Keratinocyte (primary cell): Measurements from ENCODE around the gene KRT14. TPM values are rescaled to one million over a fixed set of nuclear protein-coding genes. Genes with fewer than 3 reads are reported as not detected.

Experiments
- DNase-seq: peaks from one replicate; pipeline ENCODE4 v3.0.0-alpha.2; 2011; ENCODE audit warnings: low read depth, missing footprints, low spot score
- FAIRE-seq: peaks from 2 replicates; lab custom pipeline; 2011; peaks lifted over from hg19 to GRCh38; lab: Jason Lieb, UNC
- H2AFZ ChIP-seq: 2 replicates; pipeline ENCODE4 v1.6.0; 2012; ENCODE audit warnings: low read length, control low read depth, inconsistent platforms; ENCODE audit not compliant: control insufficient read depth
- H3K27ac ChIP-seq: 2 replicates; pipeline ENCODE4 v1.5.1; 2011; ENCODE audit warnings: low read length; ENCODE audit not compliant: control insufficient read depth, insufficient read depth
- H3K27me3 ChIP-seq: 3 replicates; pipeline ENCODE4 v1.6.0; 2011; ENCODE audit warnings: low read length; ENCODE audit not compliant: control insufficient read depth, insufficient read depth; ENCODE audit errors: extremely low read depth
- H3K36me3 ChIP-seq, 2 experiments: 2 replicates in 1 of 2; 3 replicates in 1 of 2; pipeline ENCODE4 v1.5.1; 2011; ENCODE audit warnings: low read length in 2 of 2, mild to moderate bottlenecking in 1 of 2; ENCODE audit not compliant: control insufficient read depth in 2 of 2, insufficient read depth in 2 of 2; ENCODE audit errors: extremely low read depth in 1 of 2
- H3K4me1 ChIP-seq: 3 replicates; pipeline ENCODE4 v1.5.1; 2011; ENCODE audit warnings: low read length; ENCODE audit not compliant: control insufficient read depth, insufficient read depth; ENCODE audit errors: extremely low read depth
- H3K4me2 ChIP-seq: 3 replicates; pipeline ENCODE4 v1.6.0; 2011; ENCODE audit warnings: low read depth, low read length; ENCODE audit not compliant: control insufficient read depth, insufficient read depth; ENCODE audit errors: extremely low read depth
- H3K4me3 ChIP-seq, 3 experiments: fragments of 200-600 bp in 1 of 3; sonication (generic) in 1 of 3; 2 replicates in 2 of 3; 3 replicates in 1 of 3; pipeline ENCODE4 v1.5.1; 2011 to 2016; ENCODE audit warnings: low read length in 3 of 3, mild to moderate bottlenecking in 3 of 3, control low read depth in 2 of 3, inconsistent platforms in 1 of 3, low read depth in 1 of 3, mixed read lengths in 1 of 3, mixed run types in 1 of 3, moderate library complexity in 1 of 3; ENCODE audit not compliant: control insufficient read depth in 2 of 3, insufficient read depth in 2 of 3; ENCODE audit errors: extremely low read depth in 1 of 3
- H3K79me2 ChIP-seq: 2 replicates; pipeline ENCODE4 v1.6.0; 2012; ENCODE audit warnings: low read length; ENCODE audit not compliant: control insufficient read depth, insufficient read depth
- H3K9ac ChIP-seq: 3 replicates; pipeline ENCODE4 v1.6.0; 2011; ENCODE audit warnings: low read length; ENCODE audit not compliant: control insufficient read depth, insufficient read depth; ENCODE audit errors: extremely low read depth
- H3K9me1 ChIP-seq: 3 replicates; pipeline ENCODE4 v1.6.0; 2011; ENCODE audit warnings: low read length; ENCODE audit not compliant: control insufficient read depth, insufficient read depth; ENCODE audit errors: extremely low read depth
- H3K9me3 ChIP-seq: 2 replicates; pipeline ENCODE4 v1.5.1; 2012; ENCODE audit warnings: low read depth, low read length; ENCODE audit not compliant: control insufficient read depth
- H4K20me1 ChIP-seq: 3 replicates; pipeline ENCODE4 v1.6.0; 2011; ENCODE audit warnings: low read length; ENCODE audit not compliant: control insufficient read depth, insufficient read depth; ENCODE audit errors: extremely low read depth
- EZH2 ChIP-seq: IDR thresholded peaks from one replicate; pipeline ENCODE4 v1.6.1; 2012; ENCODE audit warnings: inconsistent platforms, mild to moderate bottlenecking, low read length, moderate library complexity
- dilution Hi-C: fragments of 300-500 bp; cut with MboI; formaldehyde crosslinking; loops from one replicate; pipeline ENCODE4 v1.7.0; 2020; ENCODE audit warnings: low sequenced_read_pairs; ENCODE audit not compliant: extremely low pct_ligation_motif_present
- polyA plus RNA-seq, 5 experiments: library from polyadenylated mRNA; depleted of rRNA in 3 of 5; stranded (reverse) in 3 of 5; stranded (forward) in 1 of 5; unstranded in 1 of 5; fragments of >200 nt; gene quantifications; 1 replicate in 1 of 5; 2 replicates in 3 of 5; 3 replicates in 1 of 5; pipeline versions ENCODE4 v1.2.1 to v1.2.3, GENCODE V29; 2011 to 2012; ENCODE audit warnings: missing spikeins in 2 of 5, low read depth in 1 of 5, low replicate concordance in 1 of 5
- TF ChIP-seq, protein P1 (sequence below), 3 experiments: IDR thresholded peaks in 1 of 3; conservative IDR thresholded peaks in 1 of 3; optimal IDR thresholded peaks in 1 of 3; 2 replicates in 2 of 3; 3 replicates in 1 of 3; pipeline versions ENCODE3 to v1.5.1; 2011; ENCODE audit warnings: low read length in 3 of 3, mild to moderate bottlenecking in 3 of 3, moderate library complexity in 2 of 3, control low read depth in 1 of 3, inconsistent platforms in 1 of 3; ENCODE audit not compliant: insufficient read depth in 2 of 3; ENCODE audit errors: extremely low read depth in 1 of 3

Gene KRT14
- polyA plus RNA-seq, 1 donor (not counting 4 experiments of a cell fraction or from before 2014, with no cell fraction given), result 26,041 TPM

DNA sequence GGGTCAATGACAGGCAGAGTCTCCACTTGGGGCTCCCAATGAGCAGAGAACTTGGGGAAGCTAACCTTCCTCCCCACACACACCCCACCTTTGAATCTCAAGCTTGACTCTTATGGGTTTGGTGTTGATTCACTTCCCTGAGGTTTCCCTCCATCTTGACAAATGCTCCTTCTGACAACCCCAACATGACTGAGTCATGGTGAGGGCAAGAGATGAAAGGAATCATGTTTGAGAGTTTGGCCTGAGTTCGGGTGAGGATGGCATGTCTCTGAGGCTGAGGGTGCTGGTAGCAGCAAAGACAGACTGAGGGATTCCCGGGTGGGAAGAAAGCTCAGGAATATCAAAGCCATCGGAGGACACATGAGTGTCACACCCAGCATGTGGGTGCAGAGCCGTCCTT, 33.5 kb downstream of the KRT14 start:
- H4K20me1 ChIP-seq, result no peaks in the 10 kb centered on the region
- no peak overlapping the region for H3K9ac ChIP-seq
- H3K9me3 ChIP-seq, result no peaks in the 10 kb centered on the region
- H3K27me3 ChIP-seq, result no peaks in the 10 kb centered on the region
- H3K9me1 ChIP-seq, result no peaks in the 10 kb centered on the region
- no peak overlapping the region for H3K4me2 ChIP-seq
- H3K4me1 ChIP-seq, result peaks cover 43% of the 10 kb centered on the region
- DNase-seq (no peak), FAIRE-seq (peak; percentile 82)
- H2AFZ ChIP-seq, result no peak overlapping the region
- H3K36me3 ChIP-seq, result no peaks in the 10 kb centered on the region
- TF ChIP-seq, protein P1, sequence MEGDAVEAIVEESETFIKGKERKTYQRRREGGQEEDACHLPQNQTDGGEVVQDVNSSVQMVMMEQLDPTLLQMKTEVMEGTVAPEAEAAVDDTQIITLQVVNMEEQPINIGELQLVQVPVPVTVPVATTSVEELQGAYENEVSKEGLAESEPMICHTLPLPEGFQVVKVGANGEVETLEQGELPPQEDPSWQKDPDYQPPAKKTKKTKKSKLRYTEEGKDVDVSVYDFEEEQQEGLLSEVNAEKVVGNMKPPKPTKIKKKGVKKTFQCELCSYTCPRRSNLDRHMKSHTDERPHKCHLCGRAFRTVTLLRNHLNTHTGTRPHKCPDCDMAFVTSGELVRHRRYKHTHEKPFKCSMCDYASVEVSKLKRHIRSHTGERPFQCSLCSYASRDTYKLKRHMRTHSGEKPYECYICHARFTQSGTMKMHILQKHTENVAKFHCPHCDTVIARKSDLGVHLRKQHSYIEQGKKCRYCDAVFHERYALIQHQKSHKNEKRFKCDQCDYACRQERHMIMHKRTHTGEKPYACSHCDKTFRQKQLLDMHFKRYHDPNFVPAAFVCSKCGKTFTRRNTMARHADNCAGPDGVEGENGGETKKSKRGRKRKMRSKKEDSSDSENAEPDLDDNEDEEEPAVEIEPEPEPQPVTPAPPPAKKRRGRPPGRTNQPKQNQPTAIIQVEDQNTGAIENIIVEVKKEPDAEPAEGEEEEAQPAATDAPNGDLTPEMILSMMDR (optimal IDR thresholded peaks at IDR 0.05 in 1 of 3, IDR thresholded peaks at IDR 0.05 in 1 of 3, conservative IDR thresholded peaks at IDR 0.05 in 1 of 3; ENCODE audit: extremely low read depth in 1 of 3, insufficient read depth in 2 of 3, low read length in 3 of 3), result no peak
- no peak for TF ChIP-seq EZH2
- H3K4me3 ChIP-seq, result no peak overlapping the region
- no peak overlapping the region for H3K27ac ChIP-seq
- no peaks in the 10 kb centered on the region for H3K79me2 ChIP-seq
- dilution Hi-C loops, result no loop called here

DNA sequence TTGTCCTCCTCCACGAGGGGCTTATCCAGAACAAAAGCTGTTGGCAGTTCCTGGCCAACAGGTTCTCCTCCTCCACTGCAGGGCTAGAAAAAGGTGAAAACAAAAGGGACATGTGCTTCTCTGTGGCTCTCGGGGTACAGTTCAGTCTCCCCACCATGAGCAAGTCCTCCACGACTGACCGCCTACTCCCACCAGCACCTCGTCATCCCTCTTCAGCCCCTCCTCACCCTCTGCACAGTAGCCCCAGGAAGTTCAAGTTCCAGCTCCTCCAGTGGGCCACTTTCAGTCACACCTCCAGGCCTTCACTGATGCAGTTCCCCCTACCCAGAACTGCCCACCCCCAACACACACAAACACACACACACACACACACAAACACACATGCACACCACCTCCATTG, 34.2 kb downstream of the KRT14 start:
- H3K27me3 ChIP-seq, result no peaks in the 10 kb centered on the region
- no peaks in the 10 kb centered on the region for H3K9me1 ChIP-seq
- FAIRE-seq, result no peak

More for the DNA sequence above, 34.2 kb downstream of the KRT14 start:
- H3K79me2 ChIP-seq, result no peaks in the 10 kb centered on the region
- dilution Hi-C loops, result no loop called here
- TF ChIP-seq, protein P1 (optimal IDR thresholded peaks at IDR 0.05 in 1 of 3, IDR thresholded peaks at IDR 0.05 in 1 of 3, conservative IDR thresholded peaks at IDR 0.05 in 1 of 3; ENCODE audit: extremely low read depth in 1 of 3, insufficient read depth in 2 of 3, low read length in 3 of 3), result no peak
- no peak for TF ChIP-seq EZH2
- no peak overlapping the region for H2AFZ ChIP-seq
- peaks cover 49% of the 10 kb centered on the region for H3K4me1 ChIP-seq
- no peaks in the 10 kb centered on the region for H4K20me1 ChIP-seq
- no peak overlapping the region for H3K9ac ChIP-seq
- H3K9me3 ChIP-seq, result no peaks in the 10 kb centered on the region
- DNase-seq, result no peak
- H3K4me2 ChIP-seq, result no peak overlapping the region
- no peaks in the 10 kb centered on the region for H3K36me3 ChIP-seq
- H3K27ac ChIP-seq, result no peak overlapping the region
- H3K4me3 ChIP-seq, result no peak overlapping the region
